GM18909 (cell line): ENCODE measurements around the gene UBR4.
"Not testable (repeated sequence)": the region's sequence is repeated elsewhere in the genome, so short reads cannot be mapped to it uniquely, and the experiment has no call there.

Source experiments
- ATAC-seq: cut with Tn5 transposase; IDR thresholded peaks from one replicate; pipeline ENCODE4 v1.9.1; 2021; ENCODE audit warnings: mild to moderate bottlenecking; ENCODE audit not compliant: unreplicated experiment, poor library complexity

The UBR4 gene

DNA sequence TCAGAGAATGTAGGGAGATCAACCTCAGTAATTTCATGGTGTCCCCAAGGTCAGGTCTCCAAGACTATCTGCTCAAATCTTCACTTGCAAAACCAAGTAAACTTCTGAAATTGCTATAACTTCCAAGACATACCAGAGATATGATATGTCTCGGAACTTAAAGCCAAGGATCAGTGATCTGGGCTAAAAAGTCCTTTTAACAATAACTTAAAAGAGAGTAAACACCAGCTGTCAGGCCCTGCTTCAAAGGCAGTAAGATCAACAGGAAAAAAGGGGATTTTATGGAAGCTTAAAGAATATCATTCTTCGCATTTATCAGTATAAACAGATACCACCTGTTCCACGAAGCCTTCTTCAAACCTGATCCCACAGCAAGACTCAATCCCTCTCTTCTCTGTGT lies 13.7 kb downstream of the UBR4 start:
- no peak for ATAC-seq

- no peak for ATAC-seq
Observed at GRCh38 chr1:19193004-19193403, 17.1 kb downstream of the UBR4 start.

DNA sequence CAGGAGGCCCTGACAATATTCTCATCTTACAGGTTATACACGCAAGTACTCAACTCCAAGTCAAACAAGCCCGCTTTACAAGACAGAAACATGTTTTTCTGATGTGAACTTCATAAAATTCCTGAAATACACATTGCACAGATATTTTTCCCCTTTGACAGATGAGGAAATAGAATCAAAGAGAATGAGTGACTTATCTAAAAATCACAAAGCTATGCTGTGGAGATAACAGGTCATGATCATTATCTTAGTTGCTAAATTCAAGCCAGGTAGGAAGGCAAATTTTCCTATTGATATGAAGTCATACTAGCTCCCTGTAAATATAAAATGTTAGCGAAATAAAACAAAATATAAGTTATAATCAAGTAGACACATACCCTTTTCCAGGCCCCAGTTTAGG lies 18.3 kb downstream of the UBR4 start:
- no peak for ATAC-seq

DNA sequence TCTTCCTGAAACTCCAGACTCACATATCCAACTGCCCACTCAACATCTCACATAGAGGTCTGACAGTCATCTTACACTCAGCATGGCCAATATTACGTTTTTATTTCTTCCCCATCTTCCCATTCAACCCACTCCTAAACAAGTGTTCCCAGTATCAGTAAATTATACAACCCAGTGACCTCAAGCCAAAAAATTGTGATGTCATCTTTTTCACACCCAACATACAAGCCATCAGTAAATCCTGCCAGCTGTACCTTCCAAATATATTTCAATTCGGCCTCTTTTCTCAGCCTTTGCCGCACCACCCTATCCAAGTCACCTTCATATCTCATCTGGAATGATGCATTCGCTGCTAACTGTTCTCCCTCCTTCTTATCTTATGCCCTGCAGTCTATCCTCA lies 19.6 kb downstream of the UBR4 start:
- no peak for ATAC-seq

GRCh38 chr1:19189270-19189669 lies 20.8 kb downstream of the UBR4 start:
- no peak for ATAC-seq

GRCh38 chr1:19187852-19188251 lies 22.2 kb downstream of the UBR4 start:
- ATAC-seq: no peak

- ATAC-seq: no peak
Observed at GRCh38 chr1:19186001-19186400, 24.1 kb downstream of the UBR4 start.

DNA sequence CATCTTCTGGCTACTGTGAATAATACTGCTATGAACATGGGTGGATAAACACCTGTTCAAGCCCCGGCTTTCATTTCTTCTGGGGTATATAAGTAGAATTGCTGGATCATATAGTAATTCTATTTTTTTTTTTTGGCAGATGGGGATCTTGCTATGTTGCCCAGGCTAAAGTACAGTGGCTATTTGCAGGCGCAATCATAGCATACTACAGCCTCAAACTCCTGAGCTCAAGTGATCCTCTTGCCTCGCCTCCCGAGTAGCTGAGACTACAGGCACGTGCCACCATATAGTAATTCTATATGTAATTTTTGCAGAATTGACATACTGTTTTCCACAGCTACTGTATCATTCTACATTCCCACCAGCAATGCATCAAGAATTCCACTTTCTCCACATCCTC lies 27.8 kb downstream of the UBR4 start:
- no peak for ATAC-seq

DNA sequence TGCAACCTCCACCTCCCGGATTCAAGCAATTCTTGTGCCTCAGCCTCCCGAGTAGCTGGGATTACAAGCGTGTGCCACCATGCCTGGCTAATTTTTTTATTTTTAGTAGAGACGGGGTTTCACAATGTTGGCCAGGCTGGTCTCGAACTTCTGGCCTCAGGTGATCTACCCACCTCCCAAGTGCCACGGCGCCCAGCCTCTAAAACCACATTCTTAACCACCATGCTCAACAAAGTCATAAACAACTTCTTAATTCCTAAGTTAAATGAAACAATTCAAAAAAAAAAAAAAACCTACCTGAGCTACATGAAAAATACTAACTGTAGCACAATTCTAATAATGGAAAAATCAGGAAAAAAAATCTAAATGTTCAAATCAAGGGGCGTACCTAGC lies 29.8 kb downstream of the UBR4 start:
- not testable (repeated sequence) for ATAC-seq

DNA sequence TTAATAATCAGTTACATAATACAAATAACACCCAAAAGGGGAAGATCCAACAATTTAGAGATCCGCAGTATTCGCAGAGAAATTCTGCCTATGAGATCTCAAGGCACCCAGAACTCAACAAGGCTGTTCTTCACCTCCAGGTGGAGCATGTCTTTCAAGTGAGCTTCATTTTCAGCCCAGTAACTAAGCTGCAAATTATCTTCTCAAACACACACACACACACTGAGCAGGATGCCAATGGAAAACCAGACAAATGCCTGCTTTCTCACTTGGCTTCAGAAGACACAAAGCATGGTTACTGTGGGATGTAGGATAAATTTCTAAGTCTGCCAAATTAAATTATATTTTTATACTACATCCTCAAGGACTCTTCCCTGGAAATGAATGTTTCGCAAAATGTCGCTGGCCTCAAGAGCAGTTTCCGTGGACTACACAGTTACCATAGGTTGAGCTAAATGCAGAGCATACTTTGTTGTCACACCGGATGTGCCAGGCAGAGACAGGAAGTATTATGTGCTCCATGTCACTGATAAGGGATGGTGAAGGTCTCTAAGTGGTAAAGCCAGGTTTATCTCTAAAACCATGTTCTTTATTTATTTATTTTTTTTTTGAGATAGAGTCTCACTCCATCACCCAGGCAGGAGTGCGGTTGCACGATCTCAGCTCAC lies 30.3 kb downstream of the UBR4 start:
- ATAC-seq: no peak

DNA sequence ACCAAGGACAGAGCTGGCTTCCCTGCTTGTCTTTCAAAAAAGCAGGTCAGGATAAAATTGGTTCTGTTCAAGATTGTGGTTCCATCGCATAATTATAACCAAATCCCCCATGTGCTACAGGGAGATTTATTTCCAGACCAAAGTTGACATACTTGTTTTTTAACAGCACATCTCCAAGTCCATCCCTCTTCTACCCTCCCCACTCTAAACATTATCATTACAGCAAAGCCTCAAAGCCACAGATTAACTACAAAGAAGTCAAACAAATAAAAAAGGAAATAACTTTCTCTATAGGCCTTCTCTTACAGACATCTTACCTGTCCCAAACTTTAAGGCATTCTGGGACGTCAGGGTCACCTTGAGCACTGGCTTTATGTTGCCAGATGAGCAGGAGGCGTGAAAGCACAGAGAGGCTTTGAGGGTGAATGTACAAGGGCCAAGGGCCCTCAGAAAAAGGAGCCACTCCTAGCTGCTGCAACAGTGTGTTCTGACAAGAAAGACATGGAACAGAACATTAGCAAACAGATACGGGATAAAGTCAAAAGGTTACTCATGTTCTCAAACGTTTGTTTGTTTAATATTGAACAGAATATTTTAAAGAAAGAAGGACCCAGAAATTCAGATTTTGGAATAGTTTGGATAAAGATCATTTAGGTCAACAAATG lies 31.2 kb downstream of the UBR4 start:
- no peak for ATAC-seq

GRCh38 chr1:19177811-19178210 lies 32.3 kb downstream of the UBR4 start:
- no peak for ATAC-seq

- ATAC-seq: no peak
Observed at GRCh38 chr1:19169642-19170041, 40.4 kb downstream of the UBR4 start.

- no peak for ATAC-seq
Observed at GRCh38 chr1:19167140-19167539, 42.9 kb downstream of the UBR4 start.

DNA sequence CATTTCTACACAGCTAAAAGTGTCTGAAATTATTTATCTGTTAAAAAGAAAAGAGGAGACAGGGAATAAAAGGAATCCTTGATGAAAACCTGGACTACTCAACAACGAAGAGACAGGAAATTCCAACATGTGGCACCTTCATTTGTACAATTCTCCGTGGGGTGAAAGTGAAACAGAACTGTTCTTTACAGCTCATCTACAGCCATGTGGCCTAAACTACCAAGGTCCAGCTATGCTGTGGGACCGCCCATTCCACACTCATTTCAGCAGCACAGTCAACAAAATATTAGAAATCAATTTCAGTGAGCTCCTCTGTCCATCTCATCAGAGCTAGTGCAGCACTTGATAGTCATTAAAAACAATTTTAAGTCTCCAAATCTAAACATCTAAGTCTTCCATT lies 44.0 kb downstream of the UBR4 start:
- ATAC-seq: no peak

- ATAC-seq: no peak
Observed at GRCh38 chr1:19165501-19165900, 44.6 kb downstream of the UBR4 start.

- ATAC-seq: no peak
Observed at GRCh38 chr1:19164274-19165015, 45.6 kb downstream of the UBR4 start.

DNA sequence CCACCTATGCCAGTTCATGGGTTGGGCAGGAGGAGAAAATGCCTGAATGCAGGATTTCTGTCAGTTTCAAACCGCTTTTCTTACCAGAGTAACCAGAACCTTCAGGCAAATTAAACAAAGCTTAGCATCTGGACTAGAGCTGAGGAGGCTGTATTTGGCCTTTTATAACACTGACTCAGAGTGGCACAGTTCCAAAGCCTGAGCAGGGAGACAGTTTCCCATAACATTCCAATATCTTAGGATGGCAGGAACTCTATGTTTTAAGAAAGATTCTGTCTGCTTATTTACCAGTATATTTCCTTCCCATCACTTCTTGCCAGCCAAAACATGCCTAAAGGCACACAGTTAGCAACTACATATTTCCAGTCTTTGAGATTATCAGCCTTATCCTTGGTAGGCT lies 46.8 kb downstream of the UBR4 start:
- no peak for ATAC-seq

DNA sequence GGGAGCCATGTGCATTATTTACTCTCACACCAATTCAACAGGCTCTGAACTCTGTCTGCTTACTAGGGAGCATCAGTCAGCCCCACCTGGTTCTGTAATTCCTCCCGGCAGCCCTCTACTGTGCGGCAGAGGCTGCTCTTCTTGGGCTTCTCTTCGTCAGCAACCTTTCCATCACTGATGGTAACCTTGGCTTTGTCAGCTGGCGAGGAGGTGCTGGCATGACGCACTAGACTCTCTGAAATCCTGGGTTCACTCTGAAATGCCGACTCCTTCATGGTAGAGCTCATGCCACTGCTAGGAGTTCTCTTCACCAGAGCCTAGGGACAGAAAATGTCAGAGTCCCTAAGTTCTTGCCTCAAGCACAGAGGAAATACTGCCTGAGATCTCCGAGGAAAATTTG lies 49.2 kb downstream of the UBR4 start:
- no peak for ATAC-seq

GRCh38 chr1:19157653-19158052 lies 52.4 kb downstream of the UBR4 start:
- no peak for ATAC-seq

DNA sequence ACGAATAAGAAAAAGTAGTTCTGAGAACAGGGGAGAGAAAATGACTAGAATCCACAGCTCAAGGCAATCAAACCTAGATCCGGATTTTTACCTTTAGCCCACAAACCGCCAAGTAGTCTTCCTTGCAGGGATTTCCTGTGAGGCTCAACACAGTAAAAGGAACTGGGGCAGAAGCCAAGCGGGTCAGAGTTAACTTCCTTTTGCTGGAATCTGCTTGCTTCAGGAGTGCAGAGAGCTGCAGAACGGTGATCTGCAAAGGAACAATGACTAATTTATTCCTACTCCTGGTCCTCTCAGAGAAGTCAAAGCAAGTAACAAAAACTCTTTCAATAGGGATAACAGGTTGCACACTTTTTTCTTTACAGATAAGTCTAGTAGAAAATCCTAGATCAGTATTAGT lies 53.4 kb downstream of the UBR4 start:
- ATAC-seq: no peak

- no peak for ATAC-seq
Observed at GRCh38 chr1:19154876-19155275, 55.2 kb downstream of the UBR4 start.
